Measurements from ENCODE around the gene C4A. TPM values are rescaled to one million over a fixed set of nuclear protein-coding genes. Genes with fewer than 3 reads are reported as not detected.

The C4A gene
- total and polyA plus RNA-seq, 2 of the 4 experiments (the other 2 are of a cell fraction) = 0.90 to 3.8 TPM

DNA sequence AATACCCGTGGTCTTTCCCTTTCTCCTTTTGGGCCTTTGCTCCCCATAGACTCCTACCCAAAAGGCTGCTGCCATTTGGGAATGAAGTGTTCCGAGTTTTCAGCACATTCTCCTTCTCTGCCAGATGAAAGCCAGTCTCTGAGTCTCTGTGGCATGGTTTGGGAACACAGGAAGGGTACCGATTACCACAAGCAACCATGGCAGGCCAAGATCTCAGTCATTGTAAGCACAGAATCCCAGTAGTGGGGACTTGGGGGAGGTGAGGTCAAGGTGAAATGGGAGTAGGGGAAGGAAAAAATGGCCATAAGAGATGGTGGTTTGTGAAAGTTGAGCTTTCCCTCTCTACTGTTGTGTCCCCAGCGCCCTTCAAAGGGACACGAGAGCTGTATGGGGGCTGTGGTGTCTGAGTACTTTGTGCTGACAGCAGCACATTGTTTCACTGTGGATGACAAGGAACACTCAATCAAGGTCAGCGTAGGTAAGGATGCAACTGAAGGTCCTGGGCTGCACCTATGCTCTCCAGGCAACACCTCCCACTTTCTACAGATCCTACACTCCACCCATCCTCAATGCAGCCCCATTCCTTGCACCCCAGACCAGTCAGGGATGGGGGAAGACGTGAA lies 31.8 kb upstream of the C4A start:
- Histone ChIP-seq H3K36me3 (ENCODE audit: control insufficient read depth, insufficient read depth, low read length) (peaks cover 36% of the 10 kb centered on the region), H3K4ac (ENCODE audit: low read depth, low read length) (no peak overlapping the region), H4K91ac (ENCODE audit: insufficient read depth, low read depth, low read length) (no peak overlapping the region), H3K4me2 (ENCODE audit: low read depth, low read length) (no peak overlapping the region), H2BK5ac (ENCODE audit: low read depth, low read length, poor library complexity, severe bottlenecking) (no peak overlapping the region), H3K27me3 (ENCODE audit: control insufficient read depth, insufficient read depth, low read length) (no peaks in the 10 kb centered on the region), H3K4me1 (ENCODE audit: control insufficient read depth, insufficient read depth, low read length) (peaks cover 18% of the 10 kb centered on the region), H3K79me1 (ENCODE audit: low read depth in 1 of 2, low read length in 2 of 2) (no peaks in the 10 kb centered on the region; a peak in 1 of 4 replicates), H2AFZ (replicated peaks; ENCODE audit: low read length, poor library complexity) (no peak overlapping the region), H3K9me1 (ENCODE audit: insufficient read depth, low read length) (peaks cover 12% of the 10 kb centered on the region), H3K4me3 (ENCODE audit: insufficient read depth, low read depth, low read length) (no peak overlapping the region), H4K5ac (ENCODE audit: low read depth, low read length) (no peak overlapping the region), H3K14ac (replicated peaks; ENCODE audit: low read depth, low read length) (no peak overlapping the region), H2AK9ac (replicated peaks; ENCODE audit: low read depth, low read length, poor library complexity) (no peak overlapping the region), H3K56ac (ENCODE audit: extremely low read depth, insufficient read depth, low read length) (no peak overlapping the region), H3K18ac (ENCODE audit: low read depth, low read length) (no peak overlapping the region), H4K8ac (ENCODE audit: low read depth in 2 of 2, low read length in 2 of 2) (no peak overlapping the region), H2BK15ac (ENCODE audit: low read depth, low read length) (no peak overlapping the region), H3K9ac (ENCODE audit: low read depth, low read length) (no peak overlapping the region), H4K20me1 (ENCODE audit: insufficient read depth, low read length) (0 out of 2 replicates have a peak, but pooled peaks cover 5% of the 10 kb centered on the region), H3K23ac (ENCODE audit: low read depth, low read length) (no peak overlapping the region), H2BK20ac (ENCODE audit: low read depth, low read length) (no peak overlapping the region), H3K27ac (ENCODE audit: insufficient read depth, low read length) (no peak overlapping the region), H3K9me3 (ENCODE audit: control insufficient read depth, insufficient read depth, low read length) (no peaks in the 10 kb centered on the region), H2AK5ac (ENCODE audit: low read depth, low read length) (no peak overlapping the region), H2BK120ac (ENCODE audit: low read depth, low read length) (no peak overlapping the region)
- DNase-seq (no peak), ATAC-seq (ENCODE audit: low read depth) (no peak)
- in situ Hi-C loops (cut with MboI; ENCODE audit: low sequenced_read_pairs) = loop anchor here (5.0 to 10.0 kb wide), 2 partner anchors 38 to 265 kb away; partner anchors contain the start of gene LY6G5C
- dilution Hi-C loops (cut with HindIII; ENCODE audit: low sequenced_read_pairs, unreplicated experiment) = no loop called here
- no CpG with 5 or more reads among the region's 7 CpGs for WGBS, 2 experiments (ENCODE audit: extremely low coverage in 2 of 2, insufficient read length in 1 of 2)
- ChIA-PET CTCF (interaction anchor here (0.6 kb wide), 1 partner anchor 149 kb away, joined by 4 read pairs; no protein-coding TSS in a partner anchor), POLR2A (ENCODE audit: unreplicated experiment) (no interaction called here)
- intact Hi-C loops (cut with micrococcal nuclease) = loop anchor here (5.0 kb wide), 2 partner anchors 118 to 403 kb away; partner anchors contain the start of genes ATP6V1G2 and NFKBIL1
- no TSS peak for BruUV-seq (replicated peaks)
- TF ChIP-seq RCOR1 (IDR thresholded peaks at IDR 0.05; ENCODE audit: insufficient replicate concordance, low read length) (no peak), MAFK (IDR thresholded peaks at IDR 0.05; ENCODE audit: low read depth, low read length) (peak; percentile 62; the same call in 1 of the 2 replicates), CEBPB (IDR thresholded peaks at IDR 0.05; ENCODE audit: low read depth, low read length) (no peak), SMC3 (IDR thresholded peaks at IDR 0.05; ENCODE audit: low read depth, low read length) (no peak), NFE2L2 (IDR thresholded peaks at IDR 0.05; ENCODE audit: low read depth, low read length) (no peak), FOS (IDR thresholded peaks at IDR 0.05; ENCODE audit: low read depth, low read length) (no peak)
